ENCODE results near the gene METAP1D.
"Not testable (repeated sequence)": the region's sequence is repeated elsewhere in the genome, so short reads cannot be mapped to it uniquely, and the experiment has no call there.

GRCh38 chr2:172114176-172114575 lies 114.4 kb downstream of the METAP1D start:
- TF ChIP-seq CTCF, EZH2, EZH2phosphoT487 (IDR thresholded peaks at IDR 0.05): not testable (repeated sequence)

Data from neural progenitor cell (in vitro differentiated cells).